GM19452 (cell line): ENCODE measurements around the gene ACTN1.

Source experiments
- ATAC-seq: cut with Tn5 transposase; IDR thresholded peaks from one replicate; pipeline ENCODE4 v1.9.1; 2021; ENCODE audit not compliant: unreplicated experiment

Gene ACTN1

DNA sequence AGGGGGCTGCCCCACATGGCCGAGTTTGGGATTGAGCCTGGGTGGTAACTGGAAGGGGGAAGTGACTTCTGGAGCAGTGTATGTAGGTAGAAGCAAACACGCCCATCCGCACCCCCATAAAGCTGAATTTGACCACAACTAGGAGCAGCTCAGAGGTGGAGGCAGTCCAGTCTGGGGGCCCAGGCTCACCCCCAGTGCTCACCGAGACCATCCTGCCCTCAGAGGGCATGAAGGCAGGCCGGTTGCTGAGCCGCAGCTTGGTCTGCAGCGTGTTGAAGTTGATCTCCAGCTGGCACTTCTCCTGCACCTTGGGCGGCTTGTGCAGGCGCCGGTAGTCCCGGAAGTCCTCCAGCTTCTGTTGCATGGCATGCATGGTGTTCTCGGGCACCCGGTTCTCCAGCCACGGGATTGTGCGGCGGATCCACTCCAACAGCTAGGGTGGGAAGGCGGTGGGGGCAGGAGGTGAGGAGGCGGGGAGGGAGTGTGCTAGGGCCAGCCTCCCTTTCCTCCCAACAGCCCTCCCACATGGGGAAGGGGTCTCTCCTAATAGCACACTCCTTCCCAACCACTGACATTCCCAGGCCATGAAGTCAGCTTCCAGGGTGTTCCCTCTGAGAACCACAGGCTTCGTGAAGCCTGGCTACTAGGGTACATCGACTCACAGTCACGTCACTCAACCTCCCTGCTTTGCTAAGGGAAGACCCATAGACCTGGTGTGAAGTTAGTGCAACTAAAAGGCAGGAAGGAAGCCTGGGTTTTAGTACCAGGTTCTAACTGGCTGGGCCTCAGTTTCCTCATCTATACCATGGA is 87.0 kb downstream of the ACTN1 start:
- no peak for ATAC-seq

DNA sequence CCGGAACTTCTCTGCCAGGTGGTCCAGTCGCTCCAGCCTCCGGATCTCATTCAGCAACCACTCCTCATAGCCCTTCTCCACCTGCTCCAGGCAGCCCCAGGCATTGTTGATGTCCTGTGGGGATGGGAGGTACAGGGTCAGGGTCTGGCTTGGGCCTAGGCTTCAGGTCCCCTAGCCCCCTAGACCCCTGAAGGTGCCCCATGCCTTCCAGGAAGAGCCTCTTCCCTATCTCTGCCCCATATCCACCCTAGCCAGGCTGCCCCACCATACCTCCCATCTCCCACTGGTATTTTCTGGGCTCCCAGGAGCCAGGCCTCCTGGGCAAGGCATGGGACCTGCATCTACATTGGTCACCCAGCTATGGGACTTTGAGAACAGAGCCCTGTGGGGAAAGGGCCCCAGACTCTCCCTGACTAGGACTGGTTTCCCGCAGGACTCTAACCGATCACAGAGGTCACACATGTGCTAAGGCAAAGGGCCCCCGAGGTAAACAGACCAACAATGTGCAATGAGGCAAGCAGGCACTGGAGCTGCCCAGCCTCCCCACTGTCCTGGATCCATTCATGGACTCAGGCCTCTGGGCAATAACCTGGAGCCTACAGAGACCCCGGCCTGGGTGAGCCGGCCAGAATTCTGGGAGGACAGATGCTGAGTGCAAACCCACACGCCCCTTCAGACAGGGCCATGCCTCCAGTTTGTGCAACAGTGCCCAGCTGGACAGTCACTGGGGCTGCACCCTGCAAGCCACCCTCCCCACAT is 88.8 kb downstream of the ACTN1 start:
- no peak for ATAC-seq

DNA sequence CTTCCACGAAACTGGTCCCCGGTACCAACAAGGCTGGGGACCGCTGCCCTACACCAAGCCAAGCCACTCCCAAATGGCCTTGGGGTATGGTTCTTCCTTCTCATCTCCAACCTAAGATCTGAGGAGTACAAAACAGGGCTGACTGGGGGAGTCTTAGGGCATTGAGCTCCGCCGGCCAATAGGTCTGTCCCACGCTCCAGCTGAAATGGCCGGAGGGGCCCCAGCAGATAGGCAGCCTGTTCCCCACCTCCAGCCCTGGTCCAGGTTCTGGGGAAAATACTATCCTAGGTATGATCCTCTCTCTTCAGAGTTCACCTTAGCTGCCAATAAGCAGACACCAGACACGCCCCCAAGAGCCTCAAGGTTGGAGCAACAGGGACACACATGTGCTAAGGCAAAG is 90.2 kb downstream of the ACTN1 start:
- ATAC-seq: no peak

DNA sequence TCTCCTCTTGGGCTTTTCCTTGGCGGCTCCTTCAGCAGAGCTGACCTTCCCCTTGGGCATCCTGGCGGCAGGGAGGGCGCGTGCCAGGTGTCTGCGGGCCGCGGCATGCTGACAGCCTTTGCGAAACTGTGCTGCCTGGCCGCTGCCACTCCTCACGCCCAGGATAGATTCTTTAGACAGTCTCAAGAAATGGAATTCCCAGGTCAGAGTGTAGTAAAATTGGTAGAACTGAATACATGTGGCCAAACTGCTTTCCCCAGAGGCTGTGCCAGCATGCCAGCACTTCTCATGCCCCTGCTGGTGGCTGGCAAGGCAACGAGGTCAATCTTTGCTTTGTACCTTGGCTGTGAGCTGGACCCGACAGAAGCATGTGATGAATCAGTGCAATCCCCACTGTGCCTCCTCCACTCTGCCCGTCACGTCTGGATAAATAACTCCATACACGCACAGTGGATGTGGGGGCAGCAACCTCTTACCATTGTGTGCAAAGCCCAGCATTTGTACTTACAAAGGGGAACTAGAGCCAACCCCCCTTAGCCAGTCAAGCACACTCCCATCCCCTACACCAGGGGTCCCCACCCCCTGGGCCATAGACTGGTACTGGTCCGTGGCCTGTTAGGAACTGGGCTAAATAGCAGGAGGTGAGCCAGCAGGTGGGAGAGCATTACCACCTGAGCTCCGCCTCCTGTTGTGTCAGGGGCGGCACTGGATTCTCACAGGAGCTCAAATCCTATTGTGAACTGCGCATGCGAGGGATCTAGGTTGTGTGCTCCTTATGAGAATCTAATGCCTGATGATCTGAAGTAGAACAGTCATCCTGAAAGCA is 90.9 kb downstream of the ACTN1 start:
- no peak for ATAC-seq

DNA sequence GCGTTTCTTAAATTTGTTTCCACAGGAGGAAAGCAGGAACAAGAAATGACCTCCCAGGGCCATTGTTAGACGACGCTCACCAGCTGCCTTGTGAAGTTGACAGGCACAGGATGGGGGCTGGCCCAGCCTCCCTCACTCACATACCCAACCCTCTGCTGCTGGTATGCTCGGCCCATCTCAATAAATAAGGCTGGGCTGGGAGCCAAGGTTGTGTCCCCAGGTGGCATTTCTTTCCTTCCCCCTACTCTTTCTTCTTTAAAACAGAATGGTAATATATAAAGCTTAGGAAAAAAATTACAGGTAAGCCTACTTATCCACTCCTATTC is 93.0 kb downstream of the ACTN1 start:
- no peak for ATAC-seq

DNA sequence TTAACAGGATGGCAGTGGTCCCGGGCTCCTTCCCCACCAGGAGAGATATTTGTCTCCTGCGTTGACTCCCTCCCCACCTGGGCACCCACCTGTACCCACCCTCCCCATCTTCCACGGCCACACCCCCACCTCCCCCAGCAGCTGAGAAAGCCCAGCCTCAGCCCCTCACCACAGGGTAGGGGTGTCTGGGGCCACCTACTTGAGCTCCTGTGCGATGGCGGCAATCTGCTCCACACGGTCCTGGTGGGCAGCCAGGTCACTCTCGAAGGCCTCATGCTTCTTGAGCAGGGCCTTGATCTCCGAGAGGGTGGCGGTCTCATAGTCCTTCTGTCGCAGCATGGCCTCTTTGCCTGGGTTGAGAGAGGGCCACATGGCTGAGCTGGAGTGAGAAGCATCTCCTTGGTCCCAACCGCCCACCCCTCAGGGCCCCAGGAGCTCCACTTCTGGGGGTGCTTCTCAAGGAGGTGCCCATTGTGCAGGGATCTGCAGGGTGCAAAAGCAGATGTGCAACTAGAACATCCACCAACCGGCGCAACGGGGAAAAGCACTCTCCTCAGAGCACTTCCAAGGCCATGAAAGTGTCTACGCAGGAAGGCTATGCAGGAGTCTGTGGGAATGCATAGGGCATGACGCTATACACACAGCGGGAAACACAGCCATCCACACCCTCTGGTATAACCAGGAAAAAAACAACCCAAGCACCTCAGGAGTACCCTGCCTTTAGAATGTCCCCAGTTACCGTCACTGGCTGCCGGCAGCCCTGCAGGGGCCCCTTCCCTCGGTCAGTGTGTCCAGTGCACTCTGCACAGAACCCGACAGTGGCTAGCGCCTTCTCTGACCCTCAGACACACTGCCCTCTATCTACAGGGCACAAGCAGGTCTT is 93.6 kb downstream of the ACTN1 start:
- no peak for ATAC-seq

DNA sequence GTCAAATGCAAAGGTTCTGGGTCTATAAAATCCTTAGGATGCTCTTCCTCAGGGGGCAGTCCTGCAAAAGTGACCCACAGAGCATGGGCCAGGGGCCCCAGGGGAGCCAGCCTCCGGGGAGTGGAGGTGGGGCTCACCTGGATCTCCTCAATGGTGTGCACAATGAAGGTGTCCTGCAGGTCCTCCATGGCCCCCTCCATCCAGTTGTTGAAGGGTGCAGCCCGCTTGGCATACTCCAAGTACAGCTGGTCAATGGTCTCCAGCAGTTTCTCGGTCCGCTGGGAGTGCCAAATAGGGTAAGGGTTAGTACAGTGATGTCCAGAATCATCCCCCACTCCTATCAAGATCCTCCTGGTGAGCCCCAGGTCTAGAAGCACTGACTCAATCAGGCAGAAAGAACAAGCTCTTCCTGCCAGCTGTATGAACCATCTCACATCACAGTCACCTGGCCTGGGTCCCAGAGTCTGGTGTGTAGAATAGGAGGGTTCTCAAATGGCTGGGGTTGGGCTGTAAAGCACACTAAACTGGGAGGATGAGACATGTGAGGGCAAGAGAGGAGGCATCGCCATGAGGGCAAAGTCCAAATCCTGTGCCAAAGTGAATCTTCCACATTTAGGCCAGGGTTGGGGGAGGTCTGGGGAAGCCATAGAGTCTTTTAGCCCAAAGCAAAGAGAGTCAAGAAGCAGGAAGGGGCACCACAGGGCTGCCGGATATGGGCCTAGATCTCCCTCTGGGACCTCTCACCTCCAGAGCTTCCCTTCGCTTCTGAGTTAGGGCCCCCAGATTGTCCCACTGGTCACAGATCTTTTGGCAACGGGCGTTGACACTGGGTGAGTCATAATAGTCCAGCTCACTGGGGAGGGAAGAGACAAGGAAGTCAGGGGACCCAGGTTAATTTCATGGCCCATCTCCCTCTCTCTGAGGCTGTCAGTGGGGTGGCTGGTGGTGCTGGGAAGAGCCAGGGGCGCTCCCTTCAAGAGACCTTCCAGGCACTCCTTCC is 94.8 kb downstream of the ACTN1 start:
- ATAC-seq: no peak

DNA sequence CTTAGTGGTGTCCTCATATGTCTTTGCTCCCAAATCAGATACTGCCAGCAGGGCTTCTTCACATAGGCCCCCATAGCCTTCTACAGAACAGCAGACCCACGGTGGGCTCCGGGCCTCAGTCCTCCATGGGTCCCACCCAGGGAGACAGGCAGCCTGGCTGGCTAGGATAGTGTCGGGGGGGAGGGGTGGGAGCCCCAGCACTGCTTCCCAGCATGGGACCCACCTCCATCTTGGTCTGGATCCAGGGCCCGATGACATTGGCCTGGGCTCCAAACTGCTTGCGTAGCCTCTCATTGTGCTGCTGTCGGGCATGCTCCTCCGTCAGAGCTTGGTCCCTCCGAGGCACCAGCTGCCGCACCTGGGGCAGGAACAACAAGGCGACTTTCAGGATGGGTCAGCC is 96.9 kb downstream of the ACTN1 start:
- ATAC-seq: no peak

DNA sequence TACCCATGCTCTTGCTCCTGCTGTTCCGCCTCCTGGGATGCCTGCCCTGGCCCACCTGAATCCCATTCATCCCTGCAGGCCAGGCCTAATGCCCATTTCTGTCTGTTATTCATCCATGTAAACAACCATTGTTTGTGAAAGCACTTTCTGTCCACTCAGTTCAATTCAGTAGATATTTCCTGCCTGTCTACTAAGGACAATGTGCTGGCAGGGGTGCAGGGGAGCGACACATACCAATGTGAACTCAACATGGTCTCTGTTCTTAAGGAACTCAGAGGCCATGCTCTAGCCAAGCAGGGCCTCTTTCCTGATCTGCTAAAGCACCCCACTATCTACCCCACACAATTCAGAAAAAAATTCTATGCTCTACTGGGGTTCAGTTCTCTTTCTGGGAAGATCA is 97.7 kb downstream of the ACTN1 start:
- ATAC-seq: no peak

DNA sequence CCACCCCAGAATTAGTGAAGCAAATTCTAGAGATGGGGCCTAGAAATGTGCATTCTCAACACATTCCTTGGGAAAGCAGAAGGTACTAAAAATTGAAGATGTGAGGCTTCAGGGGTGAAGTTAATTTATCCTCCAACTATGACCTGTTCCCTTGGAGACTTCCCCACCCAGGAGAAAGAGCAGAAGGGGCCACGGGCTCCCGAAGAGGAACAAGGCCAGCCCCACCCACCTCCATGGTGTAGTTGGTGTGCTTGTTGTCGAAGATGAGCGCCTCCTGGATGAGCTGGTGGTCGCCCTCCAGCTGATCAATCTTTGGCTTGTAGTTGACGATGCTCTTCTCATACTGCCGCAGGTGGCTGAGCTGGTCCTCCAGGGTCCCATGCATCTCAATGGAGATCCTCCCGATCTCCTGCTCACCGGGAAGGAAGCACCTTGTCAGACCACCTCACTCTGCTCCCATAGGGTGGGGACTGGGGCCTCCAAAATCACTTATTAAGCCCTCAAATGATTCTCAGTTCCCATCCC is 98.5 kb downstream of the ACTN1 start:
- ATAC-seq: no peak

DNA sequence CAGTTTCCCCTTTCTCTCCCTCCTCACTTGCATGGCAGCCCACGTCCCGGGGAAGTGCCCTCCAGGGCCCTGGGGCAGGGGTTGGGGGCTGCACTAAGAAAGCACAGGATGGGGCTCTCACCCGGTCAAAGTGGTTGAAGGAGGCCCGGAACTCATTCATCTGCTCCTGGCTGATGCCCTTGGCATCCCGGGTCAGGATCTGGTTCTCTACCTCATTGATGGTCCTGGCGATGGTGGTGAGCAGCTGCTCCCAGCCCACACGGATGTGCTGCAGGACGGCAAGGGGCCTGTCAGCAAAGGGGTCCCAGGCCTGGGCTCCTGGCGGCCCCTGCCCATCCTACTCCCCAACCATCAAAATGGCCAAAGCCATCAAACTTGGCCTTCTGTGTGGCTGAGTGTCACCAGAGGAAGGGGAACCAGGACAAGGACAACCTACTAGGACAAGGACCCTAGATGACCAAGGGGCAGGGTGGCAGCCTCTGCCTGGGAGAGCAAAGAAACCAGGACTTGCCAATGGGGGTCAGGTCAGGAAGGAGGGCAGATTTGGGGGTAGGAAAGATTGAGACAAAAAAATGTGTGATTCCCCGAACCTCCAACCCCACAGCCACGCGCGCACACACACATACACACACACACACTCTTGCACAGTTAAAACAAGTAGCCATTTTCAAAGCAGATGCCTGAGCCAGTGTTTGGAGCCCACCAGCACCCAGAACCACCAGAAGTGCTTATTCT is 99.1 kb downstream of the ACTN1 start:
- ATAC-seq: no peak

DNA sequence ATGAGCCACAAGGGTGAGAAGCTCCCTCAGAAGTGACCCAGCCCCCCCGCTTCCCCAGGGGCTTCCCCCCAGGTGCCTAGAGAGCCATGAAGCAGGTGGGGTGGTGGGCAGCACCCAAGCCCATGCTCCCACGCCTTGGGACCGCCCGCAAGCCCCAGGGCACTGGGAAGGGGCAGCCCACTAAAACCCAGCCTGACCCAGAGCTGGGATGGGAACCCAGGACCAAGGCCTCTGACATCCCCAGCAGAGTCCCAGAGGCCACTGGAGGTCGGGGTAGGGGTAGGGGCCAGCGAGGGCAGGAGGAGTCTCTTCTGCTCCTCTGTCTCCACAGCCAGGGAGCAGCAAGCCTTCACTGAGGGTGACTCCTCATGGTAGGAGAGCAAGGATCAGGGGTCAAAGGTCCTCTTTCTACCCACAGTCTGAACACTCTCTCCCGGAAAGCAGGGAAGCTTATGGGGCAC is 99.8 kb downstream of the ACTN1 start:
- ATAC-seq: no peak

DNA sequence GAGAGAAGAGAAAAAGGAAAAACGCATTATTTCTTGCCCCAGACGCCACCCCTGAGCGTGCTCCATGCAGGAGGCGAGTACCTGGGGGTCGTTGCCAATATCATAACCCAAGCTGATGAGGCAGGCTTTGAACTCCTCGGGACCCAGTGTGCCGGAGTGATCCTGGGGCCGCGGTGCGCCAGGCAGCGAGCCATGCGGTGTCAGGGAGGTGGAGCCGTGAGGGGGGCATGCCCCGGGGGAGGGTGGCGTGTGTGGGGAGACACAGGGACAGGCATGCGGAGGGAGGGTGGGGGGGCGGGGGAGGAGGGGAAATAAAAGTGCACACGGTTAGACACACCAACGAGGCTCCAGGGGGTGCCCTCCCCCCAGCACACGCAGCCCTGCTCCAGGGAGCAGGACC is 100.2 kb downstream of the ACTN1 start:
- ATAC-seq: no peak

DNA sequence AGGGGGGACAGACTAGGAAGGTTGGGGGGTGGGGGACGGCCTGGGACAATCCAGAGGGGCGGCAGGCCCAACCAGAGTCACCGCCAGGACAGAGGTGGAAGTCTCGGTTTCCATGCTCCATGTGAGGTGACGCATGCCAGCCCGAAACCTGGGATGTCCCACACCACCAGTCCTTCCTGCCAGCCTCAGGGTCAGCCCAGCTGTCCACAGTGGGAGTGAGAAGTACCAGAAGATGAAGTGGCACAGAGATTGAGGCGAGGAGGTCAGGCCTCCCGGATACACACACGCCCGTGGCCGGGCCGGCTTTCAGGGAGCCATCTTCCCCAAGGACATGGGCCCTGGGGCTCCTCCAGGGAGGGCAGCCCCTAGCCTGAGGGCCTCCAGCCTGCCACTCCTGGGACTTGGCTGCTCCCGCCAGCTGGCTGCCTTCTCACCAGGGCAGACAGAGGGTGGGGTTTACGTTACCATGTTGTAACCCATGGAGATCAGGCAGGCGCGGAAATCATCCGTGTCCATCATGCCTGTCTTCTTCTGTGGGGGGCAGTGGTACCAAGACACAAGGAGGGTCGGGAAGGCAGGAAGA is 101.0 kb downstream of the ACTN1 start:
- no peak for ATAC-seq

DNA sequence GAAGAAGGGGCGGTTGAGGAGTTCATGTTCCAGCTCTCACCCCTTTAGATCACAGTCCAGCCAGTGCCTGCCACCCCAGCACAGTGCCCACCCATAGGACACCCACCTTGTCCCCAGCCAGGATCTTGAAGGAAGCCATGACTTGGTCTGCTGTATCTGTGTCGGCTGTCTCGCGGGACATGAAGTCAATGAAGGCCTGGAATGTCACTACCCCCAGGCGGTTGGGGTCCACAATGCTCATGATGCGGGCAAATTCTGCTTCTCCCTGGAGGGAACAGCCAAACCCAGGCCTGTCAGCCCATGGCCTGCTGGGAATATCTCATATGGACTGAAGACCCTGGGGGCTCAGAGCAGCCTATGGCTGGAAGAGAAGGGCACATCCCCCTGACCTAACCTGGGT is 102.1 kb downstream of the ACTN1 start:
- no peak for ATAC-seq

DNA sequence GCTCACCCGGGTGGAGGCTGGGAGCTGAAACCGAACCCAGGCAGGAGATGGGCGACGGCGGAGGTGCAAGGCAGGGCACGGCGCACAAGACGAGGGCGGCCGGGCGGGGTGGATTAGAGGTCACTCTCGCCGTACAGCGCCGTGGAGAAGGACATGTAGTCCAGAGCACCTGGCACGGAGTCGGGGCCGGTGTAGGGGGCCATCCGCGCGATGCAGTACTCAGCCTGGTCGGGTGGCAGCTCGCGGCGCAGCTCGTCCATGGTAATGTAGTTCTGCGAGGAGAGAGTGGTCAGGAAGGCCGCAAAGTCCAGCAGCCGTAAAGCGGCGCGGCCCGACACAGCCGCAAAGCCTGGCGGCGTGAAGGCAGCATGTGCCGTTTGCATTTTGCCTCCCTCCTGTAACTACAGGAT is 104.4 kb downstream of the ACTN1 start:
- no peak for ATAC-seq

DNA sequence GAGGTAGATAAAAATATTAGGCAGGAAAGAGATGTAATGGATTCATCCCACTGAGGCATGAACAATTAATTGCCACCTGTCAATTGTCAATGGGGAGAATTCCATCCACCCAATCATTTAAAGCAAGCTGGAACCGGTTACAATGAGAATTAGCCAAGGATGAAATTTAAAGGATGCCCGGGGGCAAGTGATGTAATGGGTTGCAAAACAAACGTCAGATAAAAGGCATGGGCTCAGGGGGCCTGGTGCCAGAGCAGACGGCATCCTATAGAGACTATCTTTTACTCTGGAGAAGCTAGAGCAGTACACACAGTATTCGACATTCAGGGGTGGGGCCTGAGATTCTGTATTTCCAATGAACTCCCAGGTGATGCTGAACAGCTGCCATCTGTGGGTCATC is 105.7 kb downstream of the ACTN1 start:
- no peak for ATAC-seq

DNA sequence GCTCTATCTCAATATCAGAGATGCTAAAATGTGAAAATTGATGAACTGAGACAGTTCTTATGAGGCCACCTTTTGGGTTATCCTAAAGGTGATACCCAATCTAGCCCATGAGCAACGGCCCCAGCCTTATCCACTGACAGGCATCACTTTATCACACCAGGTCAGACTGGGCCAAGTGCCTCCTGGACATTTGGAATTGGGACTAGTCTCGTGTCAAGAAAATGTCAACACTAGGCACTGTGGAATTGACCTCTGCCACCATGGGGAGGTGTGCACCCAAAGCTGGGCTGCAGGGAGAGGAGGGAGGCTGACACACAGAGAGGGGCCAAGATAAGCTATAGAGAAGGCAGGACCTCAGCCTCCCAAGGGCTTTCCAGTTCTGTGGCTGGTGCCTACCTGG is 107.7 kb downstream of the ACTN1 start:
- no peak for ATAC-seq
